ENCODE data around the gene MEAK7.
"Not testable (repeated sequence)": the region's sequence is repeated elsewhere in the genome, so short reads cannot be mapped to it uniquely, and the experiment has no call there.

Gene MEAK7

GRCh38 chr16:84524941-84525581, 20.6 kb upstream of the MEAK7 start:
- H3K27ac Mint-ChIP-seq, result not testable (repeated sequence)
- H3K4me1 Mint-ChIP-seq (ENCODE audit: low read depth), result peaks cover 15% of the 10 kb centered on the region

GRCh38 chr16:84524346-84524920, 20.0 kb upstream of the MEAK7 start:
- Mint-ChIP-seq H3K4me3 (no peak overlapping the region), H3K27ac (no peak overlapping the region), H3K4me1 (ENCODE audit: low read depth) (peaks cover 22% of the 10 kb centered on the region), H3K9me3 (ENCODE audit: low read depth) (no peaks in the 10 kb centered on the region), H3K36me3 (no peaks in the 10 kb centered on the region), H3K27me3 (no peaks in the 10 kb centered on the region)

More at GRCh38 chr16:84524941-84525581, 20.6 kb upstream of the MEAK7 start:
- not testable (repeated sequence) for H3K27me3 Mint-ChIP-seq; H3K9me3 Mint-ChIP-seq (ENCODE audit: low read depth); H3K36me3 Mint-ChIP-seq; H3K4me3 Mint-ChIP-seq

- Mint-ChIP-seq H3K27me3 (no peaks in the 10 kb centered on the region), H3K27ac (no peak overlapping the region), H3K4me1 (ENCODE audit: low read depth) (peaks cover 36% of the 10 kb centered on the region), H3K36me3 (no peaks in the 10 kb centered on the region), H3K4me3 (no peak overlapping the region), H3K9me3 (ENCODE audit: low read depth) (no peaks in the 10 kb centered on the region)
Measured at GRCh38 chr16:84521497-84521770, 17.0 kb upstream of the MEAK7 start.

- H3K27me3 Mint-ChIP-seq, result no peaks in the 10 kb centered on the region
- H3K36me3 Mint-ChIP-seq, result no peaks in the 10 kb centered on the region
- no peak overlapping the region for H3K27ac Mint-ChIP-seq
- no peaks in the 10 kb centered on the region for H3K9me3 Mint-ChIP-seq (ENCODE audit: low read depth)
- peaks cover 39% of the 10 kb centered on the region for H3K4me1 Mint-ChIP-seq (ENCODE audit: low read depth)
- H3K4me3 Mint-ChIP-seq, result no peak overlapping the region
Measured at GRCh38 chr16:84520725-84521496, 16.5 kb upstream of the MEAK7 start.

- Mint-ChIP-seq H3K4me1 (ENCODE audit: low read depth) (peaks cover 46% of the 10 kb centered on the region), H3K4me3 (peak overlapping the region; percentile 51), H3K36me3 (no peaks in the 10 kb centered on the region), H3K9me3 (ENCODE audit: low read depth) (no peaks in the 10 kb centered on the region), H3K27me3 (no peaks in the 10 kb centered on the region), H3K27ac (peak overlapping the region; percentile 76)
Measured at GRCh38 chr16:84519855-84520254, 15.4 kb upstream of the MEAK7 start.

- H3K4me3 Mint-ChIP-seq, result no peak overlapping the region
- H3K27me3 Mint-ChIP-seq, result no peaks in the 10 kb centered on the region
- H3K27ac Mint-ChIP-seq, result peak overlapping the region; percentile 34
- H3K36me3 Mint-ChIP-seq, result no peaks in the 10 kb centered on the region
- H3K4me1 Mint-ChIP-seq (ENCODE audit: low read depth), result peaks cover 51% of the 10 kb centered on the region
- no peaks in the 10 kb centered on the region for H3K9me3 Mint-ChIP-seq (ENCODE audit: low read depth)
Measured at GRCh38 chr16:84518804-84519341, 14.4 kb upstream of the MEAK7 start.

- H3K4me1 Mint-ChIP-seq (ENCODE audit: low read depth), result peaks cover 58% of the 10 kb centered on the region
- peak overlapping the region; percentile 46 for H3K27ac Mint-ChIP-seq
Measured at GRCh38 chr16:84518220-84518619, 13.8 kb upstream of the MEAK7 start.

GRCh38 chr16:84517366-84517765, 12.9 kb upstream of the MEAK7 start:
- H3K36me3 Mint-ChIP-seq, result no peaks in the 10 kb centered on the region
- no peaks in the 10 kb centered on the region for H3K9me3 Mint-ChIP-seq (ENCODE audit: low read depth)
- H3K4me3 Mint-ChIP-seq, result no peak overlapping the region
- H3K27ac Mint-ChIP-seq, result peak overlapping the region; percentile 46
- no peaks in the 10 kb centered on the region for H3K27me3 Mint-ChIP-seq
- H3K4me1 Mint-ChIP-seq (ENCODE audit: low read depth), result peaks cover 62% of the 10 kb centered on the region

More at GRCh38 chr16:84518220-84518619, 13.8 kb upstream of the MEAK7 start:
- not testable (repeated sequence) for H3K4me3 Mint-ChIP-seq; H3K9me3 Mint-ChIP-seq (ENCODE audit: low read depth); H3K36me3 Mint-ChIP-seq; H3K27me3 Mint-ChIP-seq

- H3K4me3 Mint-ChIP-seq, result peak overlapping the region; percentile 42
- peaks cover 67% of the 10 kb centered on the region for H3K4me1 Mint-ChIP-seq (ENCODE audit: low read depth)
- H3K27ac Mint-ChIP-seq, result peak overlapping the region; percentile 96
- no peaks in the 10 kb centered on the region for H3K36me3 Mint-ChIP-seq
- H3K9me3 Mint-ChIP-seq (ENCODE audit: low read depth), result no peaks in the 10 kb centered on the region
- no peaks in the 10 kb centered on the region for H3K27me3 Mint-ChIP-seq
Measured at GRCh38 chr16:84514874-84515835, 10.7 kb upstream of the MEAK7 start.

GRCh38 chr16:84514295-84514873, 9.9 kb upstream of the MEAK7 start:
- H3K27ac Mint-ChIP-seq, result peak overlapping the region; percentile 96
- H3K27me3 Mint-ChIP-seq, result no peaks in the 10 kb centered on the region
- peaks cover 59% of the 10 kb centered on the region for H3K4me1 Mint-ChIP-seq (ENCODE audit: low read depth)
- H3K4me3 Mint-ChIP-seq, result peak overlapping the region; percentile 42
- H3K36me3 Mint-ChIP-seq, result no peaks in the 10 kb centered on the region
- no peaks in the 10 kb centered on the region for H3K9me3 Mint-ChIP-seq (ENCODE audit: low read depth)

- Mint-ChIP-seq H3K4me3 (peak overlapping the region; percentile 5), H3K36me3 (no peaks in the 10 kb centered on the region), H3K4me1 (ENCODE audit: low read depth) (peaks cover 60% of the 10 kb centered on the region), H3K9me3 (ENCODE audit: low read depth) (no peaks in the 10 kb centered on the region), H3K27ac (peak overlapping the region; percentile 96), H3K27me3 (no peaks in the 10 kb centered on the region)
Measured at GRCh38 chr16:84513666-84514065, 9.2 kb upstream of the MEAK7 start.

GRCh38 chr16:84513123-84513522, 8.7 kb upstream of the MEAK7 start:
- peak overlapping the region; percentile 32 for H3K4me3 Mint-ChIP-seq
- no peaks in the 10 kb centered on the region for H3K36me3 Mint-ChIP-seq
- H3K9me3 Mint-ChIP-seq (ENCODE audit: low read depth), result no peaks in the 10 kb centered on the region
- no peaks in the 10 kb centered on the region for H3K27me3 Mint-ChIP-seq
- peak overlapping the region; percentile 96 for H3K27ac Mint-ChIP-seq
- peaks cover 63% of the 10 kb centered on the region for H3K4me1 Mint-ChIP-seq (ENCODE audit: low read depth)

- Mint-ChIP-seq H3K27me3 (no peaks in the 10 kb centered on the region), H3K27ac (peak overlapping the region; percentile 83), H3K4me1 (ENCODE audit: low read depth) (peaks cover 68% of the 10 kb centered on the region), H3K9me3 (ENCODE audit: low read depth) (no peaks in the 10 kb centered on the region), H3K36me3 (no peaks in the 10 kb centered on the region), H3K4me3 (no peak overlapping the region)
Measured at GRCh38 chr16:84511831-84512230, 7.4 kb upstream of the MEAK7 start.

- H3K36me3 Mint-ChIP-seq, result no peaks in the 10 kb centered on the region
- H3K27me3 Mint-ChIP-seq, result no peaks in the 10 kb centered on the region
- H3K4me3 Mint-ChIP-seq, result no peak overlapping the region
- no peaks in the 10 kb centered on the region for H3K9me3 Mint-ChIP-seq (ENCODE audit: low read depth)
- peaks cover 66% of the 10 kb centered on the region for H3K4me1 Mint-ChIP-seq (ENCODE audit: low read depth)
- peak overlapping the region; percentile 83 for H3K27ac Mint-ChIP-seq
Measured at GRCh38 chr16:84511180-84511800, 6.8 kb upstream of the MEAK7 start.
